HCT116 (cell line): ENCODE results near the gene HYOU1. TPM values are rescaled to one million over a fixed set of nuclear protein-coding genes. Genes with fewer than 3 reads are reported as not detected.
A peak's percentile ranks its signal among the peaks of the same experiment; 100 is the strongest.

Experiments used
- ATAC-seq: fragments of 200-7000 bp; cut with Tn5 transposase; 2 replicates; pipeline ENCODE4 v1.9.1; 2020; ENCODE audit warnings: mild to moderate bottlenecking, moderate library complexity
- BruUV-seq: library from RNA; stranded (reverse); fragments of 400-500 nt; replicated peaks from 2 replicates; lab custom pipeline; 2021; lab: Mats Ljungman, UMichigan
- CTCF ChIA-PET: fragments of 300-600 bp; sonication (Branson Sonifier 250); formaldehyde crosslinking; loops from one replicate; lab custom pipeline; 2021; ENCODE audit warnings: antibody characterized with exemption; lab: Charles Lee
- POLR2A ChIA-PET: fragments of 300-600, 350-600 bp; sonication (Branson Sonifier 250); formaldehyde crosslinking; loops from one replicate; lab custom pipeline; 2021; ENCODE audit warnings: antibody characterized with exemption; lab: Charles Lee
- RAD21 ChIA-PET, 2 experiments: fragments of 300-600 bp; sonication (Branson Sonifier 250); formaldehyde crosslinking; loops; one replicate each; lab custom pipeline; 2023; ENCODE audit warnings: low total read pairs in 2 of 2; ENCODE audit not compliant: uncharacterized antibody in 2 of 2, unreplicated experiment in 2 of 2, low non-redundant PET in 1 of 2; lab: Charles Lee
- DNase-seq: peaks from one replicate; pipeline ENCODE4 v3.0.0-alpha.2; 2010; ENCODE audit warnings: low read depth, low spot score
- H2AFZ ChIP-seq: fragments of 200-600 bp; shearing (Covaris generic), sonication (generic); 2 replicates; pipeline ENCODE4 v1.6.1; 2017; ENCODE audit warnings: low read depth, mixed run types, mixed read lengths, antibody characterized with exemption, low read length; ENCODE audit not compliant: poor library complexity, severe bottlenecking
- H3K27ac ChIP-seq: 2 replicates; pipeline ENCODE4 v1.5.1; 2012; ENCODE audit warnings: low read depth, low read length
- H3K27me3 ChIP-seq: fragments of 200-600 bp; sonication (generic); 2 replicates; pipeline ENCODE4 v1.6.1; 2016; ENCODE audit warnings: mixed run types, low read length, mixed read lengths; ENCODE audit not compliant: insufficient read depth
- H3K36me3 ChIP-seq, 2 experiments: fragments of 200-500 bp in 1 of 2; fragments of 200-600 bp in 1 of 2; sonication (Bioruptor generic) in 1 of 2; sonication (generic) in 1 of 2; 2 replicates each; pipeline versions ENCODE4 v1.5.1 to v1.6.1; 2014 to 2016; ENCODE audit warnings: low read length in 2 of 2, inconsistent platforms in 1 of 2, mixed read lengths in 1 of 2, mixed run types in 1 of 2; ENCODE audit not compliant: insufficient read depth in 2 of 2, control insufficient read depth in 1 of 2
- H3K4me1 ChIP-seq, 2 experiments: fragments of 200-600 bp in 1 of 2; sonication (generic) in 1 of 2; 2 replicates each; pipeline versions ENCODE4 v1.5.1 to v1.6.1; 2012 to 2017; ENCODE audit warnings: low read length in 2 of 2, inconsistent platforms in 1 of 2, mild to moderate bottlenecking in 1 of 2, mixed read lengths in 1 of 2, mixed run types in 1 of 2, moderate library complexity in 1 of 2; ENCODE audit not compliant: insufficient read depth in 2 of 2, control insufficient read depth in 1 of 2
- H3K4me2 ChIP-seq: fragments of 200-600 bp; sonication (generic); 2 replicates; pipeline ENCODE4 v1.6.1; 2017; ENCODE audit warnings: mixed run types, low read length, mixed read lengths
- H3K4me3 ChIP-seq, 2 experiments: fragments of 200-600 bp in 1 of 2; sonication (generic) in 1 of 2; replicated peaks in 1 of 2; 2 replicates each; pipeline ENCODE4 v1.5.1; 2011 to 2016; ENCODE audit warnings: low read length in 2 of 2, control low read depth in 1 of 2, low read depth in 1 of 2, mild to moderate bottlenecking in 1 of 2, mixed read lengths in 1 of 2, mixed run types in 1 of 2
- H3K79me2 ChIP-seq: fragments of 200-600 bp; sonication (generic); 2 replicates; pipeline ENCODE4 v1.6.1; 2017; ENCODE audit warnings: mild to moderate bottlenecking, mixed run types, low read length, moderate library complexity, mixed read lengths; ENCODE audit not compliant: insufficient read depth
- H3K9ac ChIP-seq: fragments of 200-600 bp; sonication (generic); 2 replicates; pipeline ENCODE4 v1.6.1; 2016; ENCODE audit warnings: low read length, mixed read lengths
- H3K9me2 ChIP-seq: fragments of 200-600 bp; sonication (generic), shearing (Covaris generic); 2 replicates; pipeline ENCODE4 v1.6.1; 2017; ENCODE audit warnings: mixed run types, mild to moderate bottlenecking, moderate library complexity; ENCODE audit not compliant: insufficient read depth
- H3K9me3 ChIP-seq, 2 experiments: fragments of 200-500 bp in 1 of 2; fragments of 200-600 bp in 1 of 2; sonication (Bioruptor generic) in 1 of 2; sonication (generic) in 1 of 2; 2 replicates each; pipeline ENCODE4 v1.6.1; 2014 to 2017; ENCODE audit warnings: low read length in 2 of 2, mixed read lengths in 2 of 2, inconsistent platforms in 1 of 2, low read depth in 1 of 2, mild to moderate bottlenecking in 1 of 2, mixed run types in 1 of 2, moderate library complexity in 1 of 2; ENCODE audit not compliant: control insufficient read depth in 1 of 2, insufficient read depth in 1 of 2
- H4K20me1 ChIP-seq: fragments of 200-600 bp; sonication (generic), shearing (Covaris generic); 2 replicates; pipeline ENCODE4 v1.6.1; 2017; ENCODE audit warnings: mixed run types, mild to moderate bottlenecking, moderate library complexity; ENCODE audit not compliant: insufficient read depth
- CBX3 ChIP-seq: IDR thresholded peaks from 2 replicates; pipeline ENCODE4 v1.6.1; 2012; ENCODE audit warnings: low read depth
- CTCF ChIP-seq, 3 experiments: fragments of 200-600 bp in 1 of 3; sonication (generic) in 1 of 3; IDR thresholded peaks in 2 of 3; conservative IDR thresholded peaks in 1 of 3; 2 replicates each; pipeline ENCODE4 v1.5.1; 2012 to 2017; ENCODE audit warnings: low read depth in 2 of 3, low read length in 2 of 3, antibody characterized with exemption in 1 of 3, borderline replicate concordance in 1 of 3, control low read depth in 1 of 3, mild to moderate bottlenecking in 1 of 3, mixed read lengths in 1 of 3, mixed run types in 1 of 3, moderate library complexity in 1 of 3; ENCODE audit not compliant: insufficient read depth in 1 of 3
- EGR1 ChIP-seq: IDR thresholded peaks from 2 replicates; pipeline ENCODE4 v1.6.1; 2012; ENCODE audit warnings: low read depth
- ELF1 ChIP-seq: IDR thresholded peaks from 2 replicates; pipeline ENCODE4 v1.6.1; 2012; ENCODE audit warnings: low read depth, borderline replicate concordance
- FOSL1 ChIP-seq: IDR thresholded peaks from 2 replicates; pipeline ENCODE4 v1.6.1; 2012; ENCODE audit warnings: low read depth
- JUND ChIP-seq: IDR thresholded peaks from 2 replicates; pipeline ENCODE4 v1.6.1; 2012
- POLR2AphosphoS5 ChIP-seq: IDR thresholded peaks from 2 replicates; pipeline ENCODE4 v1.6.1; 2011; ENCODE audit warnings: mild to moderate bottlenecking, low read depth, low read length, moderate library complexity
- SRF ChIP-seq: IDR thresholded peaks from 2 replicates; pipeline ENCODE4 v1.6.1; 2012; ENCODE audit warnings: low read depth
- ZFX ChIP-seq: fragments of 450-650 bp; IDR thresholded peaks from 2 replicates; pipeline ENCODE4 v1.6.1; 2017
- intact Hi-C: fragments of 100-400 bp; cut with micrococcal nuclease; formaldehyde crosslinking; loops from 2 replicates; pipeline ENCODE4 v1.10.0; 2022
- total RNA-seq: library from RNA; stranded (reverse); gene quantifications from one replicate; pipeline ENCODE4 v1.2.1, GENCODE V29; 2021; ENCODE audit not compliant: unreplicated experiment
- TF ChIP-seq, protein P1 (sequence below): IDR thresholded peaks from 2 replicates; pipeline ENCODE4 v1.6.1; 2012
- TF ChIP-seq, protein P2 (sequence below): IDR thresholded peaks from 2 replicates; pipeline ENCODE4 v1.6.1; 2011; ENCODE audit warnings: mild to moderate bottlenecking, low read length, moderate library complexity; ENCODE audit not compliant: insufficient replicate concordance; ENCODE audit errors: extremely low read depth
- TF ChIP-seq, protein P3 (sequence below): IDR thresholded peaks from 2 replicates; pipeline ENCODE4 v1.6.1; 2012; ENCODE audit warnings: low read depth

Gene HYOU1
- total RNA-seq, 1 experiment from 2014 or later, result 181 TPM

DNA sequence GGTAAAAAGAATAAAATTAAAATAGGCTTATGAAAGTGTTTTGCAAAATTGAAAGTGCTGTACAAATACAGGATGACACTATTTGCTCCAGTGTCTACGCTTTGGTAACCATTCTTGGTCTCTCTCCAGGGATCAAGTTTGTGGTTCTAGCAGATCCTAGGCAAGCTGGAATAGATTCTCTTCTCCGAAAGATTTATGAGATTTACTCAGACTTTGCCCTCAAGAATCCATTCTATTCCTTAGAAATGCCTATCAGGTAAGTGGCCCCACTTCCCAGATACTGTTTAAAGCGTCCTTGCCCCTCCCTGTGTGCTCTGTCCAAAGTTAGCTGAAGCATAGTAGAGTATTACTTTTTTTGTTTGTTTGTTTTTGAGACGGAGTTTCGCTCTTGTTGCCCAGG, 35.4 kb downstream of the HYOU1 start:
- no peak overlapping the region for H3K27ac ChIP-seq
- intact Hi-C loops, result no loop called here

DNA sequence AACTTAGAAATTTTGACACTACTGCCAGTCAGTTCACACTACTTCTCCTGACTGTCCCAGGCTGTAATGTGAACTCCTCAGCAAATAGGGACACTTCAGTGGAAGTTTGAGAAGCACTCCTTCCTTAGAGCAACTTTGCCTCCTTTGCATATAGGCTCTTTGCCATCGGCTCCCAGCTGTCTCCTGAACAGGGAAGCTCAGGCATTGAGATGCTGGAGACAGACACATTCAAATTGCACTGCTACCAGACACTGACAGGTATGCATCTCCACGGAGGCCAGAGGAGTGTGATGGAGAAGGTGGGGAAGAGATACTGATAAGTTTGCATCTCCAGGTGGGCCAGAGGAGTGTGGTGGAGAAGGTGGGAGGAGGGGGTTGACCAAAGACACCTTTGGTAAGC, 37.0 kb downstream of the HYOU1 start:
- ATAC-seq (no peak), DNase-seq (no peak)
- peaks cover 30 to 54% of the 10 kb centered on the region in 2 experiments for H3K36me3 ChIP-seq
- no peaks in the 10 kb centered on the region for H3K27me3 ChIP-seq
- H4K20me1 ChIP-seq, result no peaks in the 10 kb centered on the region
- H3K4me2 ChIP-seq, result peak overlapping the region; percentile 70
- H3K27ac ChIP-seq, result no peak overlapping the region
- intact Hi-C loops, result loop anchor here (2.0 to 5.0 kb wide), 2 partner anchors 83 to 108 kb away; no protein-coding TSS in a partner anchor
- peaks cover 64% of the 10 kb centered on the region for H3K79me2 ChIP-seq
- H2AFZ ChIP-seq, result no peak overlapping the region
- ChIA-PET CTCF (interaction anchor here (1.1 kb wide), 1 partner anchor 11 kb away, joined by 3 read pairs; no protein-coding TSS in a partner anchor), RAD21 (no interaction called here), POLR2A (no interaction called here)
- H3K9me2 ChIP-seq, result no peaks in the 10 kb centered on the region
- peak overlapping the region; percentile 99 for H3K9ac ChIP-seq
- H3K4me3 ChIP-seq, result peak overlapping the region; percentile 72 to 91
- peaks cover 18 to 40% of the 10 kb centered on the region in 2 experiments for H3K4me1 ChIP-seq
- no TSS peak for BruUV-seq
- no peaks in the 10 kb centered on the region for H3K9me3 ChIP-seq
- TF ChIP-seq CBX3 (no peak), JUND (no peak), SRF (no peak), FOSL1 (no peak), ELF1 (no peak), EGR1 (no peak), CTCF (IDR thresholded peaks at IDR 0.05 in 2 of 3, conservative IDR thresholded peaks at IDR 0.05 in 1 of 3; ENCODE audit: borderline replicate concordance in 1 of 3, insufficient read depth in 1 of 3, low read depth in 2 of 3, low read length in 2 of 3) (no peak), POLR2AphosphoS5 (no peak)
- TF ChIP-seq, protein P1, sequence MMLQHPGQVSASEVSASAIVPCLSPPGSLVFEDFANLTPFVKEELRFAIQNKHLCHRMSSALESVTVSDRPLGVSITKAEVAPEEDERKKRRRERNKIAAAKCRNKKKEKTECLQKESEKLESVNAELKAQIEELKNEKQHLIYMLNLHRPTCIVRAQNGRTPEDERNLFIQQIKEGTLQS, result no peak
- TF ChIP-seq, protein P2, sequence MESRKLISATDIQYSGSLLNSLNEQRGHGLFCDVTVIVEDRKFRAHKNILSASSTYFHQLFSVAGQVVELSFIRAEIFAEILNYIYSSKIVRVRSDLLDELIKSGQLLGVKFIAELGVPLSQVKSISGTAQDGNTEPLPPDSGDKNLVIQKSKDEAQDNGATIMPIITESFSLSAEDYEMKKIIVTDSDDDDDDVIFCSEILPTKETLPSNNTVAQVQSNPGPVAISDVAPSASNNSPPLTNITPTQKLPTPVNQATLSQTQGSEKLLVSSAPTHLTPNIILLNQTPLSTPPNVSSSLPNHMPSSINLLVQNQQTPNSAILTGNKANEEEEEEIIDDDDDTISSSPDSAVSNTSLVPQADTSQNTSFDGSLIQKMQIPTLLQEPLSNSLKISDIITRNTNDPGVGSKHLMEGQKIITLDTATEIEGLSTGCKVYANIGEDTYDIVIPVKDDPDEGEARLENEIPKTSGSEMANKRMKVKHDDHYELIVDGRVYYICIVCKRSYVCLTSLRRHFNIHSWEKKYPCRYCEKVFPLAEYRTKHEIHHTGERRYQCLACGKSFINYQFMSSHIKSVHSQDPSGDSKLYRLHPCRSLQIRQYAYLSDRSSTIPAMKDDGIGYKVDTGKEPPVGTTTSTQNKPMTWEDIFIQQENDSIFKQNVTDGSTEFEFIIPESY, result no peak
- TF ChIP-seq, protein P3, sequence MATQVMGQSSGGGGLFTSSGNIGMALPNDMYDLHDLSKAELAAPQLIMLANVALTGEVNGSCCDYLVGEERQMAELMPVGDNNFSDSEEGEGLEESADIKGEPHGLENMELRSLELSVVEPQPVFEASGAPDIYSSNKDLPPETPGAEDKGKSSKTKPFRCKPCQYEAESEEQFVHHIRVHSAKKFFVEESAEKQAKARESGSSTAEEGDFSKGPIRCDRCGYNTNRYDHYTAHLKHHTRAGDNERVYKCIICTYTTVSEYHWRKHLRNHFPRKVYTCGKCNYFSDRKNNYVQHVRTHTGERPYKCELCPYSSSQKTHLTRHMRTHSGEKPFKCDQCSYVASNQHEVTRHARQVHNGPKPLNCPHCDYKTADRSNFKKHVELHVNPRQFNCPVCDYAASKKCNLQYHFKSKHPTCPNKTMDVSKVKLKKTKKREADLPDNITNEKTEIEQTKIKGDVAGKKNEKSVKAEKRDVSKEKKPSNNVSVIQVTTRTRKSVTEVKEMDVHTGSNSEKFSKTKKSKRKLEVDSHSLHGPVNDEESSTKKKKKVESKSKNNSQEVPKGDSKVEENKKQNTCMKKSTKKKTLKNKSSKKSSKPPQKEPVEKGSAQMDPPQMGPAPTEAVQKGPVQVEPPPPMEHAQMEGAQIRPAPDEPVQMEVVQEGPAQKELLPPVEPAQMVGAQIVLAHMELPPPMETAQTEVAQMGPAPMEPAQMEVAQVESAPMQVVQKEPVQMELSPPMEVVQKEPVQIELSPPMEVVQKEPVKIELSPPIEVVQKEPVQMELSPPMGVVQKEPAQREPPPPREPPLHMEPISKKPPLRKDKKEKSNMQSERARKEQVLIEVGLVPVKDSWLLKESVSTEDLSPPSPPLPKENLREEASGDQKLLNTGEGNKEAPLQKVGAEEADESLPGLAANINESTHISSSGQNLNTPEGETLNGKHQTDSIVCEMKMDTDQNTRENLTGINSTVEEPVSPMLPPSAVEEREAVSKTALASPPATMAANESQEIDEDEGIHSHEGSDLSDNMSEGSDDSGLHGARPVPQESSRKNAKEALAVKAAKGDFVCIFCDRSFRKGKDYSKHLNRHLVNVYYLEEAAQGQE, result no peak

More for the DNA sequence above, 35.4 kb downstream of the HYOU1 start:
- no peaks in the 10 kb centered on the region for H3K9me3 ChIP-seq
- H3K4me1 ChIP-seq, result peaks cover 12 to 29% of the 10 kb centered on the region in 2 experiments
- no peak for ATAC-seq
- H3K4me3 ChIP-seq, result no peak overlapping the region
- ChIA-PET RAD21 (no interaction called here), POLR2A (no interaction called here), CTCF (no interaction called here)
- H3K9me2 ChIP-seq, result no peaks in the 10 kb centered on the region
- no peak for DNase-seq
- no peak overlapping the region for H3K4me2 ChIP-seq
- H2AFZ ChIP-seq, result no peak overlapping the region
- no TSS peak for BruUV-seq
- H3K27me3 ChIP-seq, result no peaks in the 10 kb centered on the region
- peaks cover 26 to 40% of the 10 kb centered on the region in 2 experiments for H3K36me3 ChIP-seq
- no peaks in the 10 kb centered on the region for H4K20me1 ChIP-seq
- TF ChIP-seq, protein P1, result no peak
- no peak for TF ChIP-seq ZFX
- TF ChIP-seq, all 23 proteins: peak for 0
- Histone ChIP-seq H3K9ac (no peak overlapping the region), H3K79me2 (peaks cover 48% of the 10 kb centered on the region)
